CD4-positive, alpha-beta T cell (primary cell): ENCODE measurements around the gene DUS1L. TPM values are rescaled to one million over a fixed set of nuclear protein-coding genes. Genes with fewer than 3 reads are reported as not detected.

Experiments
- ATAC-seq: fragments of 200-7000 bp; cut with Tn5 transposase; one replicate; pipeline ENCODE4 v1.10.0; 2022; ENCODE audit warnings: mild to moderate bottlenecking; ENCODE audit not compliant: poor library complexity
- CTCF ChIA-PET: fragments of 350-600 bp; sonication (Branson Sonifier 250); formaldehyde crosslinking; loops from one replicate; lab custom pipeline; 2021; ENCODE audit warnings: antibody characterized with exemption, inconsistent platforms; lab: Charles Lee
- POLR2A ChIA-PET: fragments of 350-600 bp; sonication (Branson Sonifier 250); formaldehyde crosslinking; loops from one replicate; lab custom pipeline; 2021; ENCODE audit warnings: antibody characterized with exemption, inconsistent platforms; lab: Charles Lee
- DNase-seq, 14 experiments: peaks; one replicate each; pipeline ENCODE4 v3.0.0-alpha.2; 2013 to 2020; ENCODE audit warnings: mixed read lengths in 2 of 14
- H3K27ac ChIP-seq, 2 donors: one replicate each; pipeline versions ENCODE4 v1.5.1 to v1.7.0; 2013; ENCODE audit warnings: low read length in 2 of 2, low read depth in 1 of 2, mild to moderate bottlenecking in 1 of 2
- H3K27me3 ChIP-seq, 2 experiments: 1 replicate in 1 of 2; 2 replicates in 1 of 2; pipeline versions ENCODE4 v1.6.1 to v1.7.0; 2013; ENCODE audit warnings: low read length in 2 of 2, control low read depth in 1 of 2, mild to moderate bottlenecking in 1 of 2, moderate library complexity in 1 of 2; ENCODE audit not compliant: insufficient read depth in 2 of 2, control insufficient read depth in 1 of 2
- H3K36me3 ChIP-seq: one replicate; pipeline ENCODE4 v1.6.1; 2013; ENCODE audit warnings: low read length, control low read depth; ENCODE audit not compliant: insufficient read depth
- H3K4me1 ChIP-seq: one replicate; pipeline ENCODE4 v1.6.1; 2013; ENCODE audit warnings: low read length, control low read depth; ENCODE audit not compliant: insufficient read depth
- H3K4me3 ChIP-seq: one replicate; pipeline ENCODE4 v1.5.1; 2013; ENCODE audit warnings: mild to moderate bottlenecking, low read length, moderate library complexity
- H3K9me3 ChIP-seq, 2 experiments: 1 replicate in 1 of 2; 2 replicates in 1 of 2; pipeline versions ENCODE4 v1.6.1 to v1.7.0; 2013; ENCODE audit warnings: low read length in 2 of 2, mild to moderate bottlenecking in 2 of 2, control low read depth in 1 of 2, moderate library complexity in 1 of 2; ENCODE audit not compliant: control insufficient read depth in 1 of 2, insufficient read depth in 1 of 2
- H3K27ac Mint-ChIP-seq: one replicate; pipeline ENCODE4 v1.8.0; 2020; ENCODE audit warnings: mixed read lengths
- H3K27me3 Mint-ChIP-seq: one replicate; pipeline ENCODE4 v1.8.0; 2021; ENCODE audit warnings: mixed read lengths
- H3K36me3 Mint-ChIP-seq: one replicate; pipeline ENCODE4 v1.8.0; 2021; ENCODE audit warnings: low read depth, mixed read lengths
- H3K4me1 Mint-ChIP-seq: one replicate; pipeline ENCODE4 v1.8.0; 2021; ENCODE audit warnings: low read depth, mixed read lengths
- H3K4me3 Mint-ChIP-seq: one replicate; pipeline ENCODE4 v1.8.0; 2020; ENCODE audit warnings: mild to moderate bottlenecking, mixed read lengths
- H3K9me3 Mint-ChIP-seq: one replicate; pipeline ENCODE4 v1.8.0; 2020; ENCODE audit warnings: mixed read lengths
- CTCF ChIP-seq: fragments of 200-600 bp; IDR thresholded peaks from one replicate; pipeline ENCODE4 v1.8.0; 2022; ENCODE audit warnings: antibody characterized with exemption, mild to moderate bottlenecking
- intact Hi-C, 2 experiments: fragments of 100-400 bp; cut with DNase I in 1 of 2; cut with micrococcal nuclease in 1 of 2; formaldehyde crosslinking; loops; one replicate each; pipeline versions ENCODE4 v1.15.1 to v1.9.0; 2023 to 2025; cut with DNase I, micrococcal nuclease
- total RNA-seq, 174 experiments: library from RNA in 2 of 174; stranded (reverse) in 2 of 174; gene quantifications; one replicate each; pipeline ENCODE4 v1.2.3 and lab custom pipeline; 2021 to 2026

DUS1L gene
- total RNA-seq, 2 experiments from 2014 or later, result 160 to 163 TPM

GRCh38 chr17:82049106-82049505 lies 16.5 kb downstream of the DUS1L start:
- intact Hi-C loops, result no loop called here
- H3K4me1 ChIP-seq, result peaks cover 38% of the 10 kb centered on the region
- peaks cover 9% of the 10 kb centered on the region for H3K36me3 ChIP-seq
- no peaks in the 10 kb centered on the region for H3K27me3 ChIP-seq
- no peak for TF ChIP-seq CTCF
- H3K9me3 Mint-ChIP-seq, result no peaks in the 10 kb centered on the region
- H3K4me3 ChIP-seq, result no peak overlapping the region
- H3K27ac ChIP-seq, result no peak overlapping the region
- no peak for DNase-seq
- peak overlapping the region; percentile 58 for H3K4me3 Mint-ChIP-seq
- H3K27me3 Mint-ChIP-seq, result no peaks in the 10 kb centered on the region
- H3K9me3 ChIP-seq, result no peaks in the 10 kb centered on the region
- H3K36me3 Mint-ChIP-seq, result peaks cover 9% of the 10 kb centered on the region
- POLR2A ChIA-PET, result interaction anchor here (0.7 kb wide), 1 partner anchor 12 kb away, joined by 3 read pairs; the partner anchor contains the start of gene DCXR
- peaks cover 14% of the 10 kb centered on the region for H3K4me1 Mint-ChIP-seq
- CTCF ChIA-PET, result no interaction called here
- no peak for ATAC-seq
- no peak overlapping the region for H3K27ac Mint-ChIP-seq

GRCh38 chr17:82048571-82048971 lies 17.0 kb downstream of the DUS1L start:
- Mint-ChIP-seq H3K27ac (no peak overlapping the region), H3K36me3 (peaks cover 9% of the 10 kb centered on the region), H3K4me1 (peaks cover 14% of the 10 kb centered on the region), H3K27me3 (no peaks in the 10 kb centered on the region), H3K4me3 (peak overlapping the region; percentile 48), H3K9me3 (no peaks in the 10 kb centered on the region)
- H3K4me3 ChIP-seq, result no peak overlapping the region
- ATAC-seq, result no peak
- CTCF ChIA-PET, result no interaction called here
- H3K4me1 ChIP-seq, result peaks cover 33% of the 10 kb centered on the region
- H3K27ac ChIP-seq, result no peak overlapping the region
- H3K36me3 ChIP-seq, result peaks cover 5% of the 10 kb centered on the region
- no peak for DNase-seq
- H3K9me3 ChIP-seq, result no peaks in the 10 kb centered on the region
- intact Hi-C loops, result no loop called here
- POLR2A ChIA-PET, result no interaction called here
- TF ChIP-seq CTCF, result no peak
- no peaks in the 10 kb centered on the region for H3K27me3 ChIP-seq

- ChIA-PET POLR2A (no interaction called here), CTCF (no interaction called here)
- peak overlapping the region; percentile 60 for H3K4me3 Mint-ChIP-seq
Measured at GRCh38 chr17:82047914-82048570, 17.6 kb downstream of the DUS1L start.

More at GRCh38 chr17:82047914-82048570, 17.6 kb downstream of the DUS1L start:
- DNase-seq (no peak), ATAC-seq (no peak)
- intact Hi-C loops, result no loop called here
- Mint-ChIP-seq H3K4me1 (peaks cover 14% of the 10 kb centered on the region), H3K27ac (no peak overlapping the region), H3K27me3 (no peaks in the 10 kb centered on the region), H3K9me3 (no peaks in the 10 kb centered on the region), H3K36me3 (peaks cover 9% of the 10 kb centered on the region)
- H3K36me3 ChIP-seq, result peaks cover 5% of the 10 kb centered on the region
- no peak for TF ChIP-seq CTCF
- no peaks in the 10 kb centered on the region for H3K27me3 ChIP-seq
- H3K4me3 ChIP-seq, result no peak overlapping the region
- peaks cover 27% of the 10 kb centered on the region for H3K4me1 ChIP-seq
- H3K27ac ChIP-seq, result no peak overlapping the region
- no peaks in the 10 kb centered on the region for H3K9me3 ChIP-seq
